Inferior parietal cortex (tissue), 1 donor: ENCODE data around the gene HECTD4.
"Not testable (repeated sequence)": the region's sequence is repeated elsewhere in the genome, so short reads cannot be mapped to it uniquely, and the experiment has no call there.

Experiments used
- DNase-seq: peaks from one replicate; pipeline ENCODE4 v3.0.0-alpha.2; 2016; ENCODE audit errors: extremely low spot score

The HECTD4 gene

GRCh38 chr12:112353393-112353792 lies 28.8 kb downstream of the HECTD4 start:
- DNase-seq = no peak

GRCh38 chr12:112352921-112353320 lies 29.3 kb downstream of the HECTD4 start:
- DNase-seq = no peak

GRCh38 chr12:112350593-112351592 lies 31.3 kb downstream of the HECTD4 start:
- DNase-seq = peak; percentile 33

- no peak for DNase-seq
Measured at GRCh38 chr12:112349431-112349830, 32.8 kb downstream of the HECTD4 start.

GRCh38 chr12:112348926-112349325 lies 33.3 kb downstream of the HECTD4 start:
- not testable (repeated sequence) for DNase-seq

GRCh38 chr12:112347581-112347982 lies 34.6 kb downstream of the HECTD4 start:
- DNase-seq = no peak

- DNase-seq = no peak
Measured at GRCh38 chr12:112346194-112346593, 36.0 kb downstream of the HECTD4 start.

GRCh38 chr12:112344220-112344619 lies 38.0 kb downstream of the HECTD4 start:
- DNase-seq = no peak

GRCh38 chr12:112342587-112342986 lies 39.6 kb downstream of the HECTD4 start:
- no peak for DNase-seq

GRCh38 chr12:112341046-112341825 lies 41.0 kb downstream of the HECTD4 start:
- DNase-seq = peak; percentile 40

GRCh38 chr12:112340230-112340629 lies 42.0 kb downstream of the HECTD4 start:
- DNase-seq = no peak

- DNase-seq = not testable (repeated sequence)
Measured at GRCh38 chr12:112334999-112335398, 47.2 kb downstream of the HECTD4 start.

- no peak for DNase-seq
Measured at GRCh38 chr12:112333019-112333418, 49.2 kb downstream of the HECTD4 start.

GRCh38 chr12:112331886-112332285 lies 50.3 kb downstream of the HECTD4 start:
- no peak for DNase-seq

- no peak for DNase-seq
Measured at GRCh38 chr12:112330706-112331105, 51.5 kb downstream of the HECTD4 start.

- no peak for DNase-seq
Measured at GRCh38 chr12:112328456-112329124, 53.6 kb downstream of the HECTD4 start.

- DNase-seq = no peak
Measured at GRCh38 chr12:112327209-112327938, 54.9 kb downstream of the HECTD4 start.

GRCh38 chr12:112325622-112326207 lies 56.5 kb downstream of the HECTD4 start:
- DNase-seq = no peak

- DNase-seq = no peak
Measured at GRCh38 chr12:112325157-112325556, 57.1 kb downstream of the HECTD4 start.

- DNase-seq = no peak
Measured at GRCh38 chr12:112322882-112323547, 59.2 kb downstream of the HECTD4 start.
